Nucleus accumbens (tissue), 56 donors: ENCODE data around the gene PRM1.

Experiments used
- DNase-seq, 56 donors: peaks; one replicate each; lab custom pipeline; 2025; lab: John Stamatoyannopoulos, UW

Gene PRM1

DNA sequence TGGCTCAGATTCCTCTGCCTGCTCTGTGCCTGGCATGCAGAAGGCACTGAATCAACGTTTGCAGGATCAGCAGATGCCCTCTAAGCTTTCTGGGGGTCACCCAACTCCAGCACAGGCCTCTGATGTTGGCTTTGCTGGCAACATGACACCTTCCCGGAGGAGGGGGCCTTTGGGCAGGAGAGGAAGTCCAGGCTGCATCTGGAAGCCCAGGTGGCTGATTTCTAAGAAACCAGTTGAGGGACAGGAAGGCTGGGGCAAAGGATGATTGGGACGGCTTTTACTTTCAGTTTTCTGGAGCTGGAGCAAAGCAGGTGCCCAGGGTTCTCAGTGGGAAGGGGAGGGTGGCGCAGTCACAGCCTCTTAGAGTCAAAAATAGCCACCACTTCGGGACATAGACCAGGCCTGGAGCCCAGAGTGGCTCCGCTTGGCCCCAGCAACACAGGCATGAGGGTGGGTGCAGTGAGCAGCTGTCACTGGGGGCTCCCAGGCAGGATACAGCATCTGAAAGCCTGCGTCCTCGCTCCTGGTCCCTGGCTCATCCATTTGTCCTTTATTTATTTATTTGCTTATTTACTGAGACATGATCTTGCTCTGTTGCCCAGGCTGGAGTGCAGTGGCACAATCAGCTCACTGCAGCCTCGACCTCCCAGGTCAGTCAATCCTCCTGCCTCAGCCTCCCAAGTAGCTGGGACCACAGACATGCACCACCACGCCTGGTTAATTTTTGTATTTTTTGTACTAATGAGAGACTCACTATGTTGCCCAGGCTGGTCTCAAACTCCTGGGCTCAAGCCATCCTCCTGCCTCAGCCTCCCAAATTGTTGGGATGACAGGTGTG is 40.3 kb downstream of the PRM1 start:
- no peak for DNase-seq

DNA sequence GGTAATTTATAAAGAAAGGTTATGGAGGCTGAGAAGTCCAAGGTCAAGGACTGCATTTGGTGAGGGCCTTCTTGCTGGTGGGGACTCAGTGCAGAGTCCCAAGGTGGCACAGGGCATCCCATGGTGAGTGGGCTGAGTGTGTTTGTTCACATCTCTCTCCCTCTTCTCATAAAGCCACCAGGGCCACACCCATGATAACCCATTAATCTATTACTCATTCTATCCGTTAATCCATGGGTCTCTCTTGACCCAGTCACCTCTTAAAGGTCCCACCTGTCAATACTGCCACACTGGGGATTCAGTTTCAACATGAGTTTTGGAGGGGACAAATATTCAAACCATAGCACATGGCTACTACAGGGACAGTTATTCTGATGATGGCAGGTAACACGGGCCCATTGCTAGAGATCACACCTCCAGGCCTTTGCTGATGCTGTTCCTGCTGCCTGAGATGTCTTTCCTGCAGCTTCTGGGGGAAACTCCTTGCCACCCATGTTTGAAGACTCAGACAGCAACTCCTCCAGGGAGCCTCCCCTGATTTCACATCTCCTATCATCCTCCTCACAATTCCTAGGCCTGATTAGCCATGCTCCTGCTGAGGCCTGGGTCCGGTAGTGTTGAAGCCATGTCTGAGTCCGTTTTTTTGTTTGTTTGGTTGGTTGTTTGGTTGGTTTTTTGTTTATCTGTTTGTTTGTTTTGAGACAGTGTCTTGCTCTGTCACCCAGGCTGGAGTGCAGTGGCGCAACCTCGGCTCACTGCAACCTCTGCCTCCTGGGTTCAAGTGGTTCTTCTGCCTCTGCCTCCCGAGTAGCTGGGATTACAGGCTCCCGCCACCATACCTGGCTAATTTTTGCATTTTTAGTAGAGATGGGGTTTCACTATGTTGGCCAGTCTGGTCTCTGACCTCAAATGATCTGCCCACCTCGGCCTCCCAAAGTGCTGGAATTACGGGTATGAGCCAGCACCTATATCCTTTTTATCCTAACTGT is 41.2 kb downstream of the PRM1 start:
- DNase-seq: no peak

DNA sequence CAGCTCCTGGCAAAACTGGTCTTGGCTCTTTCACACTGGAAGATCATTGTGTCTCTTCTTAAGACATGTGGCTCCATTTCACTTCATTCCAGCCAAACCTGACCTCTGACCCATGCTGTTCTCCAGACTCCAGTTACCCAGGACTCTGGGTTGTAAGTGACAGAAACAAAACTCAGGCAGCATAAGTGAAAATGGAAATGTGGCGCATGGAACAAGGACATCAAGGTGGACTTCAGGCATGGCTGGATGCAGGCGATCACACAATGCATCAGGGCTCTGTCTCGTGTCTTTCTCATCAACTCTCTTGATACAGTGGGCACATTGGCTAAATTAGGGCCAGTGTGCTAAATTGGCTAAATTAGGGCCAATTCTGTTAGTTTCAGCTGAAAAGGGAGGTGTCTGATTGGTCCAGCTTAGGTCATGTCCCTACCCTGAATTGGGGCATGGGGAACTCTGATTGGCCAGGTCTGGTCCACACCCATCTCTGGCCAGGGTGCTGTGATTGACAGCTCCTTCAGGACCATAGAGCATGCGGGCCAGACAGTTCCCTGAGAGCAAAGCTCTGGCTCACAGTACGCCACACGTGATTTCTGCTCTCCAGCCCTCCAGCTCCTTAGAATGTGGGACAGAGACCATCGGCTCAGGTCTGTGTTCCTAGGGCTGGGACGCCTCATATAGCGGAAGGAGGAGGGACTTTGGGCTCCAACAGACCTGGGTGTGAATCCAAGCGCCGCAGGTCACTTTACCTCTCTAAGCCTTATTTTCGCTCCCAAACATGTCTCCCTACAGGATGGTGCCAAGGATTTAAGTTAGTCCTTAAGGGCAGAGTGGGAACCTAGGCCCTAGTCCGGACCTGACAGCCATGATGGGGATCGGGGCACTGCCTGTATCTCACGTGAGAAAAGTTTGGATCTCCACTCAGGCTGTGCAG is 42.6 kb downstream of the PRM1 start:
- DNase-seq: no peak

DNA sequence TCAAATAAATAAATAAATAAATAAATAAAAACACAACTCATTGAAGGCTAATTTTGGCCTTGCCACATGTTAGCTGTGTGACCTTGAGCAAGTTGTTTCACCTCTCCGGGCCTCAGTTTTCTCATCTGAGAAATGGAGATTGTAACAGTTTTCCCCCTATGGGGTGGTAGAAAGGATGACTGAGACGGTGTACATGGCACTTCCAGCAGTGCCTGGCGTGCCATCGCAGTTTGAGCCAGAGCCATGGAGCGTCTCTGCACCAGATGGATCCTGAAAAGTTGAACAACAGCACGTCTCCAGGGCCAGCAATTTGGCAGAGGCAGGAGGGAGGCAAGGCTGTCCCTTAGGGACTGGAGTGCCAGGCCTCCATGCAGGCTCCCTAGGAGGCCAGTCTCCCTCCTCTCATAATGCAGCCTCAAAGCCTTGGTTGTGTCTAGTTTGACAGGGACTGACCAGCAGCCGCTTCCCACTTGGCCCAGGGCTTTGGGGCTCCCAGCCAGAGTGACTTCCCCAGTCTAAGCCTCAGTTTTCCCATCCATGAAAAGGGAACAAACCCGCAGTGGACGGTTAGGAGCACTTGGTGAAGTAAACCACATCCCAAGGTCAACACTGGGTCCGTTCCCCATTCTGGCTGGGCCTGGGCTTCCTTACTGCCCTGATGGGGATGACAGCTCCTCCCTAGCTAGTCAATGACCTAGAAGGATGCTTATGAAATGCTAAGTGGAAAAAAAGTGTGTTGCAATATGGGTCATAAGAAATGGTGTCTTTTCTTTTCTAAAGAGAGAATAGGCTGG is 44.5 kb downstream of the PRM1 start:
- DNase-seq: no peak

DNA sequence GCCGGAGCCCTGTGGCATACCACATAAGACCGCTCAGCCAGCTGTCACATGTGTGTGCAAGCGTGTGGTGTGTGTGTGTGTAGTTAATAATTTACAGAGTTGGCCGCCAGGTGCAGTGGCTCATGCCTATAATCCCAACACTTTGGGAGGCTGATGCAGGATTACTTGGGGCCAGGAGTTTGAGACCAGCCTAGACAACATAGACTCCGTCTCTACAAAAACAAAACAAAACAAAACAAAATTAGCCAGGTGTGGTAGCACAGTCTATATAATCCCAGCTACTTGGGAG is 45.5 kb downstream of the PRM1 start:
- no peak for DNase-seq

DNA sequence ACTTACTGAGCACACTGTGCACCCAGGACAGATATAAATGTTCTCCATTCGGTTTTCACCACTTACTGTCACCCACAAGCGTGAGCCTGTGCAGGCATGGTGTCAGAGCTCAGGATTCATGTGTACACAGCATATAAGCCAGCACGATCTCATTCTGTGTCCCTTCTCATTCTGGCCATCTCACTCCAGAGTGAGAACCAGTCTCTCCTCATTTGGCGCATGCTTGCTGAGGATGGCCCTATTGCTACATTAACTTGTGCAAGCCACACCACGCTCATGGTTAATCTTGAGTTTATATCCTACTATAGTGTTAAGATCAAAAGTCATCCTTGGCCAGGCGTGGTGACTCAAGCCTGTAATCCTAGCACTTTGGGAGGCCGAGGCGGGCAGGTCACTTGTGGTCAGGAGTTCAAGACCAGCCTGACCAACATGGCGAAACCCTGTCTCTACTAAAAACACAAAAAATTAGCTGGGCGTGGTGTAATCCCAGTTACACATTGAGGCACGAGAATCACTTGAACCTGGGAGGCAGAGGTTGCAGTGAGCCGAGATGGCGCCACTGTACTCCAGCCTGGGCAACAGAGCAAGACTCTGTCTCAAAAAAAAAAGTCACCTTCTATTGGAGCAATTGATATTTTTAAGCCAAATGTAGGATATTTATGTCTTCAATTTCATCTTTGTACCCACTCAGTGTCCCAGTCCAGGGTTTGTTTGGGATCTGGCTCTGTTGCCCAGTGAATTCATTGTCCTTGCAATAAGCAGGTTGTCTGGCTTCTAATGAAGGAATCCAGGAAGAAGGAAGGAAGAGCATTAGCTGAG is 46.0 kb downstream of the PRM1 start:
- DNase-seq: no peak

DNA sequence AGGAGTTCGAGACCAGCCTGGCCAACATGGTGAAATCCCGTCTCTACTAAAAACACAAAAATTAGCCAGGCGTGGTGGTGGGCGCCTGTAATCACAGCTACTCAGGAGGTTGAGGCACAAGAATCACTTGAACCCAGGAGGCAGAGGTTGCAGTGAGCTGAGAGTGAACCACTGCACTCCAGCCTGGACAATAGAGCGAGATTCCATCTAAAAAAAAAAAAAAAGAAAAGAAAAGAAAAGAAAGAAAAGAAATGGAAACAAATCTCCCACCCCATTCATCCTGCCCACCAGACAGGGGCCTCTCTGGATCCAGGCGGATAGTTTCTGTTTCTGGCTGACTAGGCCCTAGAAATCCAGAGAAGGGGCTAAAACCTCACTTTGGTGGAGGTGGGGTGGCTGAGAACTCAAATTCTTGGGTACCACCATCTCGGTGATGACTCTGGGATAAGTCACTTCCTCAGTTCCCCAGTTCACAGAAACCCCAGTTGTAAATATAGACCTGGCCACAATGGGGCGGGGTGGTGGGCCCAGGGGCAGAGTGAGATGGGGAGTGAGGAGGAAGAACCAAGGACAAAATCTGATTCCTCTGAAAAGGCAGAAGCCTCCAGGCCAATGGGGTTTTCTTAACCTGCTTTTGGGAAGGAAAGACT is 47.3 kb downstream of the PRM1 start:
- DNase-seq: no peak

DNA sequence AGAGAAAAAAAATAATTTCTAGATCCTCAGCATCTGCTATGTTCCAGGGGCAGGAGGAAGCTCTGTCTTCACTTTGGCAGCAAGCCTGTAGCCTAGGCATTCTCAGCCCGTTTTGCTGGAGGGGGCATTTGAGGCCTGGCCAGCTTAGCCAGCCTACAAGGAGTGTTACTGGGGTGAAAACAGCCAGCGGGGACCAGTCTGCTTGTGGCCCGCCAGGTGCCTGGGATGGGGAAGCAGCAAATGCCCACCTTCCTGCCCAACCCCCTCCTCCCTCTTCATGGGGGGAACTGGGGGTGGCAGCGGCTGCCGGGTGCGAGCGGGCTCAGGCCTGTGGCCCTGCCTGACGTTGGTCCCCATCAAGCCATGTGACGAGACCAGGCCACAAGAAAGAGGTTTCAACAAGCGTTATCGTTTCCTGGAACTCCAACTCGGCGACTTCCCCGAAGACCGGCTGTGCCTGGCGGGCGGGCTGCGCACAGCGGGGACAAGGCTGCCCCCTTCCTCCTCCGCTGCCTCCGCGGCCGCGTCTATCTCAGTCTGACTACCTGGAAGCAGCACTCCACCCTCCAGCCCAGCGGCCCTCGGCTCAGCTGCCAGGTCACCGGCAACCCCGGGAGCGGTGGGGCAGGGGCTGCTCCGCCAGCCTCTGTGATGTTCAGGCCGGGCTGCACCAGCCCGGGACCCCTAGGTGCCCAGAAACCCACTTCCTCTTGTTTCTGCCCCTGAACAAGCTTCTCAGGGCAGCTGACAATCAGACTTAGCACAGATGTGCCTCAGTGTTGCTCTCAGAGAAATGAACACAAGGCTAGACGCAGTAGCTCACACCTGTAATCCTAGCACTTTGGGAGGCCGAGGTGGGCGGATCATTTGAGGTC is 48.0 kb downstream of the PRM1 start:
- DNase-seq: peak in 2 of 56 donors; percentile 12 to 21

DNA sequence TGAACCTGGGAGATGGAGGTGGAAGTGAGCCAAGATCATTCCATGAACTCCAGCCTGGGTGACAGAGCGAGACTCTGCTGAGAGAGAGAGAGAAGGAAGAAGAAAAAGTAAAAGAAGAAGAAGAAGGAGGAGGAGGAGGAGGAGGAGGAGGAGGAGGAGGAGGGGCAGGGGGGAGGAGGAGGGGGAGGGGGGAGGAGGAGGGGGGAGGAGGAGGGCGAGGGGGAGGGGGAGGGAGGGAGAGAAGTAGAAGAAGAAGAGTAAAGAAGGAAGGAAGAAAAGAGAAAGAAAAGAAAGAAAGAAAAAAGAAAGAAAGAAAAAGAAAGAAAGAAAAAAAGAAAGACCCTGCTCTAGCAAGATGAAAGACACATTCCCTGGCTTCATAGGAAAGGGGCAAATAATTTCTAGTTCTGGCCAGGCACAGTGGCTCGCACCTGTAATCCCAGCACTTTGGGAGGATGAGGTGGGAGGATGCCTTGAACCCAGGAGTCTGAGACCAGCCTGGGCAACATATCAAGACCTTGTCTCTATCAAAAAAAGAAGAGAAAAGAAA is 48.8 kb downstream of the PRM1 start:
- DNase-seq: no peak

DNA sequence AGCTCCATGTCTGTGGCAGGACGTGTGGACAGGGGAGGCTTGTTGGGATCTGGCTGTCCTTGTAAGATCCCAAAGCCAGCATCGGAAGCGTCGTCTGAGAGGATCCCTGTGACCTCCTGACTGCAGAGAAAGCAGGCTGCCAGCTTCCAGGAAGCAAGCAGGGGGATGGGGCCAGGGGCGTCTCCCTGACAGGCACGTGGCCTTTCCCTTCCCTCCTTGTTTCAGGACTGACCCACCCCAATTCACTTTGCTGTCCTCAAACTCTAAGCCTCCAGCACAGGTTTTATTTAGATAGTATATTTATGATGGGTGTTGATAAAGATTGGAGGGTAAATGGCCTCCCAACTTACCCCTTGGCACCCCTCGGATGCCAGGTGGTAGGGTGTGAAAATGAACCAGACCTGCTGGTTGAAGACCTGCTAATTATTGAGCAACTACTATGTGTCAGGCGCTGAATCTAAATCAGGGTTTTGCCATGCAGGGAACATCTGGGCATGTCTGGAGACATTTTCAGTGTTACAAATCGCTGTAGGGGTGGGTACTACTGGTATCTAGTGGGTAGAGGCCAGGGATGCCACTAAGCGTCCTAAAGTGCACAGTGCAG is 49.7 kb downstream of the PRM1 start:
- DNase-seq: no peak
